ENCODE data around the gene SORT1.

- TF ChIP-seq, protein P1, sequence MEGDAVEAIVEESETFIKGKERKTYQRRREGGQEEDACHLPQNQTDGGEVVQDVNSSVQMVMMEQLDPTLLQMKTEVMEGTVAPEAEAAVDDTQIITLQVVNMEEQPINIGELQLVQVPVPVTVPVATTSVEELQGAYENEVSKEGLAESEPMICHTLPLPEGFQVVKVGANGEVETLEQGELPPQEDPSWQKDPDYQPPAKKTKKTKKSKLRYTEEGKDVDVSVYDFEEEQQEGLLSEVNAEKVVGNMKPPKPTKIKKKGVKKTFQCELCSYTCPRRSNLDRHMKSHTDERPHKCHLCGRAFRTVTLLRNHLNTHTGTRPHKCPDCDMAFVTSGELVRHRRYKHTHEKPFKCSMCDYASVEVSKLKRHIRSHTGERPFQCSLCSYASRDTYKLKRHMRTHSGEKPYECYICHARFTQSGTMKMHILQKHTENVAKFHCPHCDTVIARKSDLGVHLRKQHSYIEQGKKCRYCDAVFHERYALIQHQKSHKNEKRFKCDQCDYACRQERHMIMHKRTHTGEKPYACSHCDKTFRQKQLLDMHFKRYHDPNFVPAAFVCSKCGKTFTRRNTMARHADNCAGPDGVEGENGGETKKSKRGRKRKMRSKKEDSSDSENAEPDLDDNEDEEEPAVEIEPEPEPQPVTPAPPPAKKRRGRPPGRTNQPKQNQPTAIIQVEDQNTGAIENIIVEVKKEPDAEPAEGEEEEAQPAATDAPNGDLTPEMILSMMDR (IDR thresholded peaks at IDR 0.05) = no peak
- no peak for TF ChIP-seq POLR2A (IDR thresholded peaks at IDR 0.05)
These were observed 41.2 kb downstream of the SORT1 start for GRCh38 chr1:109356505-109356904.

Data from Peyer's patch (tissue), 4 donors.